Hematopoietic multipotent progenitor cell treated with erythropoietin and hydrocortisone succinate and interleukin-3 and kit ligand, for 4 days (in vitro differentiated cells): ENCODE results near the gene MGAT5B.

Source experiments
- DNase-seq: peaks from one replicate; pipeline ENCODE4 v3.0.0-alpha.2; 2015

Gene MGAT5B

GRCh38 chr17:76930107-76930506, 61.9 kb downstream of the MGAT5B start:
- no peak for DNase-seq

- no peak for DNase-seq
Observed at GRCh38 chr17:76932402-76933333, 64.5 kb downstream of the MGAT5B start.

GRCh38 chr17:76934561-76935320, 66.5 kb downstream of the MGAT5B start:
- DNase-seq, result no peak

- no peak for DNase-seq
Observed at GRCh38 chr17:76935331-76935730, 67.1 kb downstream of the MGAT5B start.

GRCh38 chr17:76937238-76937637, 69.0 kb downstream of the MGAT5B start:
- no peak for DNase-seq

- DNase-seq, result no peak
Observed at GRCh38 chr17:76938009-76938408, 69.8 kb downstream of the MGAT5B start.

GRCh38 chr17:76940295-76940694, 72.1 kb downstream of the MGAT5B start:
- DNase-seq, result no peak

- no peak for DNase-seq
Observed at GRCh38 chr17:76940738-76941350, 72.6 kb downstream of the MGAT5B start.

GRCh38 chr17:76943202-76943601, 75.0 kb downstream of the MGAT5B start:
- DNase-seq, result no peak

- no peak for DNase-seq
Observed at GRCh38 chr17:76943781-76944213, 75.6 kb downstream of the MGAT5B start.

- no peak for DNase-seq
Observed at GRCh38 chr17:76944477-76944876, 76.3 kb downstream of the MGAT5B start.

- DNase-seq, result no peak
Observed at GRCh38 chr17:76946111-76946771, 78.0 kb downstream of the MGAT5B start.

- no peak for DNase-seq
Observed at GRCh38 chr17:76946772-76947135, 78.5 kb downstream of the MGAT5B start.

- no peak for DNase-seq
Observed at GRCh38 chr17:76947309-76947708, 79.1 kb downstream of the MGAT5B start.

GRCh38 chr17:76947771-76948170, 79.6 kb downstream of the MGAT5B start:
- peak; percentile 39 for DNase-seq

GRCh38 chr17:76948301-76948700, 80.1 kb downstream of the MGAT5B start:
- no peak for DNase-seq

GRCh38 chr17:76948726-76949342, 80.6 kb downstream of the MGAT5B start:
- no peak for DNase-seq

GRCh38 chr17:76949913-76950695, 81.9 kb downstream of the MGAT5B start:
- no peak for DNase-seq

GRCh38 chr17:76951375-76951905, 83.2 kb downstream of the MGAT5B start:
- DNase-seq, result no peak

- no peak for DNase-seq
Observed at GRCh38 chr17:76952402-76952801, 84.2 kb downstream of the MGAT5B start.

GRCh38 chr17:76953066-76953465, 84.9 kb downstream of the MGAT5B start:
- DNase-seq, result no peak
